Measurements from ENCODE around the gene PLCB1.

Gene PLCB1

GRCh38 chr20:8434326-8434876 is 302.3 kb downstream of the PLCB1 start:
- TF ChIP-seq GATA3 (IDR thresholded peaks at IDR 0.05; ENCODE audit: low read depth, low read length) (no peak), GATA2 (IDR thresholded peaks at IDR 0.05; ENCODE audit: low read depth, low read length) (no peak)

GRCh38 chr20:8435285-8436035 is 303.4 kb downstream of the PLCB1 start:
- TF ChIP-seq GATA2 (IDR thresholded peaks at IDR 0.05; ENCODE audit: low read depth, low read length) (no peak), GATA3 (IDR thresholded peaks at IDR 0.05; ENCODE audit: low read depth, low read length) (no peak)

- TF ChIP-seq GATA3 (IDR thresholded peaks at IDR 0.05; ENCODE audit: low read depth, low read length) (no peak), GATA2 (IDR thresholded peaks at IDR 0.05; ENCODE audit: low read depth, low read length) (no peak)
Measured at GRCh38 chr20:8438748-8439147, 306.7 kb downstream of the PLCB1 start.

DNA sequence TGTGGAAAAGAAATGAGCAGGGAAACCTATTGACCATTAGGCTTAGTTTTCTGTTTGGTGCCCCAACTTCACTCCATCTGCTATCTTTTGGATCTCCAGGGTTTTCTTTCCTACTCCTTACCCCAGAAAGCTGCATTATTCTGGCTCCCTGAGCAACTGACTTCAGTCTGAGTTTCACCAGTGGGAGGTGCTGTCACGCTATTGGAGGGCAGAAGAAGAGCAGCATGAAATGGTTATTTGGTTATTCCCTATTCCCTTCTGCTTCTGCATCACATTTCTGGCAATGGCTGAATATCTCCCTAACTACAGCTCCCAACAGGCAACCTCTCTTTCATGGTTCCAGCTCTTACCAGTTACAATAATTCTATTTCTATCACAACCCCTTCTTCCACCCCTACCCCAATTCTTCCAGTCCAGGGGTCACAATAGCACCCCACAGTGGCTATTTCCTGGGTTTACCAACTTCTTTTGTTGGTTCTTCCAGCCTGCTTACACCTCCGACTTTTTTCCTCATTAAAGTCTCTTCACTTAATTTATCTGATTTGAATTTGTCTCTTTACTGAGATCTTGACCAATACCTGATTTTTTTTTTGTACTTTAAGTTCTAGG is 311.5 kb downstream of the PLCB1 start:
- no peak for TF ChIP-seq GATA2 (IDR thresholded peaks at IDR 0.05; ENCODE audit: low read depth, low read length)
- no peak for TF ChIP-seq GATA3 (IDR thresholded peaks at IDR 0.05; ENCODE audit: low read depth, low read length)

- TF ChIP-seq GATA2 (IDR thresholded peaks at IDR 0.05; ENCODE audit: low read depth, low read length) (no peak), GATA3 (IDR thresholded peaks at IDR 0.05; ENCODE audit: low read depth, low read length) (no peak)
Measured at GRCh38 chr20:8447262-8448120, 315.4 kb downstream of the PLCB1 start.

DNA sequence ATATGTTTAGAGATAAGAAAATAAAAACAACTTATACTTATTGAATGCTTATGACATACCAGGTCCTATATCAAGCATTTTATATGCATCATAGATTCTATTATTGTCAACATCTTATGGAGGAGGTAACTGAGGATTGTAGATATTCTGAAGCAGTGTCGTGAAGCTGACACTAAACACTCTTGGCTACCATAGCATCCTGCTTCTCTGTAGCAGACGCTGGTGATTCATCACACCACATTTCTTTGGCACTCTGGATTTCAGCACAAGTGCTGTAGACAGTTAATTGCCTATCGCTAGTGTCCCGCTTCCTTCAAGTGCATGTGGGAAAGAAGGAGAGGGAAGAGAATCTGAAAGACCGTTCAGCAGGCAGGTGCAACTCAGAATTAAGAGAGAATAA is 317.1 kb downstream of the PLCB1 start:
- TF ChIP-seq GATA3 (IDR thresholded peaks at IDR 0.05; ENCODE audit: low read depth, low read length) (no peak), GATA2 (IDR thresholded peaks at IDR 0.05; ENCODE audit: low read depth, low read length) (no peak)

DNA sequence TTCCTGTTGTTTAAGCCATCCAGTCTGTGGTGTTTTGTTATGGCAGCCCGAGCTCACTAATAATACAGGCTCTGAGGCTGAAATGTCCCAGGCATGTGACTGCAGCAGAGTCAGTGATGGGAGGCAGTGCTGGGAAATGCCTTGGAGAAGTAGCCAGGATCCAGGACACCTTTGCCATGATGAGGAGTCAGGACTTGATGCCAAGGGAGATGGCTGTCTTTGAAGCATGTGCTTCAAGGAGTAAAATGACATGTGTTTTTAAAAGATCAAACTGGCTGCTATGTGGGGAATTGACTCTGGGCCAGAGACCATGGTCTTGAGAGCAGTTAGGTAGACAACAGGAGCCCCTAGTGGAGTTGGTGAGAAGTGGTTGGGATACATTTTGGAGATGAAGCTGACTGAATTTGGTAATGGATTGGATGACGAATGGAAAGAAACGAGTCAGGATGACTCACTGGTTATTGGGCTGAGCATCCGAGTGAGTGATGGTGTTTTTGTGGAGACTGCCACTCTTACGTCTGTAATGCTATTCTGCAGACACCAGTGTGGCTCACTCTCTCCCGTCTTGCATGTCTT is 322.2 kb downstream of the PLCB1 start:
- TF ChIP-seq GATA3 (IDR thresholded peaks at IDR 0.05; ENCODE audit: low read depth, low read length), result no peak
- no peak for TF ChIP-seq GATA2 (IDR thresholded peaks at IDR 0.05; ENCODE audit: low read depth, low read length)

GRCh38 chr20:8456765-8457164 is 324.7 kb downstream of the PLCB1 start:
- no peak for TF ChIP-seq GATA2 (IDR thresholded peaks at IDR 0.05; ENCODE audit: low read depth, low read length)
- TF ChIP-seq GATA3 (IDR thresholded peaks at IDR 0.05; ENCODE audit: low read depth, low read length), result no peak

GRCh38 chr20:8457978-8458377 is 325.9 kb downstream of the PLCB1 start:
- TF ChIP-seq GATA2 (IDR thresholded peaks at IDR 0.05; ENCODE audit: low read depth, low read length), result no peak

DNA sequence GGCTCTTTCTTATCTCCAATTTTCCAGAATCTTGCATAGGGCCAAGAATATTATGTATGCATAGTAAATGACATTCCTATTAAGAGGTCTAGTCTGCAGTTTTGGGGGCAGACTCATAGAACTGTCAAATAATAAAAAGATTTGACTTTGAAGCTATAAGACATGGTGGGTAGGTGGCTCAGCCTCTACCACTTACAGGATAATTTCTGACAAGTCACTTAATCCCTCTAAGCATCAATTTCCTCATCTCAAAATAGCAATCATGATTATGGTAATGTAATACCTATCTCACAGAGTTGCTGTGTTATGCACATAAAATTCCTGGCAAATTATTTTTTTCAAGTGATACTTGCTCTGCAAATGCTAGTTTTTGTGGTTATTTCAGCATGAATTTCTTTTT is 329.1 kb downstream of the PLCB1 start:
- TF ChIP-seq GATA3 (IDR thresholded peaks at IDR 0.05; ENCODE audit: low read depth, low read length) (no peak), GATA2 (IDR thresholded peaks at IDR 0.05; ENCODE audit: low read depth, low read length) (no peak)

- TF ChIP-seq GATA2 (IDR thresholded peaks at IDR 0.05; ENCODE audit: low read depth, low read length) (no peak), GATA3 (IDR thresholded peaks at IDR 0.05; ENCODE audit: low read depth, low read length) (no peak)
Measured at GRCh38 chr20:8464368-8464767, 332.3 kb downstream of the PLCB1 start.

DNA sequence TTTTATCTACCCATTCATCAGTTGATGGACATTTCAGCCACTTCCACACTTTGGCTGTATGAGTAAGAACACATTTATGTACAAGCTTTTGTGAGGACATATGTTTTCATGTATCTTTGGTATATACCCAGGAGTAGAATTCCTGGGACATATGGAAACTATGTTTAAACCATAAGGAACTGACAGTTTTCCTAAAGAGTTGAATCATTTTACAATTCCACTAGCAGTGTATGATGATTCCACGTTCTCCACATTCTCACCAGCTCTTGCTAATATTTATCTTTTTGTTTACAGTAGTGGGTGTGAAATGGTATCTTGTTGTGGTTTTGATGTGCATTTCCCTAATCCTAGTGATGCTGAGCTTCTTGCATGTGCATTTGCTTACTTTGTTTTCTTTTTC is 338.1 kb downstream of the PLCB1 start:
- TF ChIP-seq GATA2 (IDR thresholded peaks at IDR 0.05; ENCODE audit: low read depth, low read length) (no peak), GATA3 (IDR thresholded peaks at IDR 0.05; ENCODE audit: low read depth, low read length) (no peak)

GRCh38 chr20:8471465-8471864 is 339.4 kb downstream of the PLCB1 start:
- TF ChIP-seq GATA2 (IDR thresholded peaks at IDR 0.05; ENCODE audit: low read depth, low read length) (no peak), GATA3 (IDR thresholded peaks at IDR 0.05; ENCODE audit: low read depth, low read length) (no peak)

DNA sequence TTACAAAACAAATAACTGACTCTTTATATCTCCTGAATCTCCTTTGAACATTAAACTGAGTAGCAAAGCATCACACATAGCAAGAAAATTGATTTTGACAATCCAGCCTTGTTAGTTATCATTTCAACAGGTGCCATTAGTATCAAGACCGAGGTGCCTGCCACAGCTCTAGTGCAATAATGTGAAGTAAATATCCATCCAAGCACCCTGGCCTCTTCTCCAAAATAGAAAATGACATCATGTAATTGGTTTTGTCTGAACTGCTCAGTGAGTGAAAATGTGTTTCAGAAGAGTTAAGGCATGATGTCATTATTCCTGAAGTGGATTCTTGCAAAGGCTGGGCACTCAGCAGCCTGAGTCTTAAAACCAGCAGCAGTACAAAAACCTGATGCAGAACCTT is 341.4 kb downstream of the PLCB1 start:
- TF ChIP-seq GATA3 (IDR thresholded peaks at IDR 0.05; ENCODE audit: low read depth, low read length) (no peak), GATA2 (IDR thresholded peaks at IDR 0.05; ENCODE audit: low read depth, low read length) (no peak)
